Measurements from ENCODE around the gene BAIAP2L2.

- no peak for TF ChIP-seq CTCF (IDR thresholded peaks at IDR 0.05)
- no peak for TF ChIP-seq ZFX (IDR thresholded peaks at IDR 0.05; ENCODE audit: borderline replicate concordance)
Observed at GRCh38 chr22:38074181-38075104, 36.0 kb downstream of the BAIAP2L2 start.

All from 22Rv1 (cell line).